Neural cell (in vitro differentiated cells): ENCODE results near the gene KIF24. TPM values are rescaled to one million over a fixed set of nuclear protein-coding genes. Genes with fewer than 3 reads are reported as not detected.
A peak's percentile ranks its signal among the peaks of the same experiment; 100 is the strongest.

Experiments
- H2AFZ ChIP-seq: fragments of 200-600, 300-800 bp; sonication (generic), shearing (Covaris generic); 2 replicates; pipeline ENCODE4 v1.6.0; 2014; ENCODE audit warnings: low read depth, mild to moderate bottlenecking, antibody characterized with exemption, low read length, moderate library complexity
- H3F3A ChIP-seq: fragments of 200-600 bp; shearing (Covaris generic); 2 replicates; pipeline ENCODE4 v1.6.1; 2016; ENCODE audit warnings: mild to moderate bottlenecking, moderate library complexity, mixed read lengths, antibody characterized with exemption, low read length; ENCODE audit not compliant: insufficient read depth, poor library complexity, severe bottlenecking
- H3K27ac ChIP-seq: fragments of 200-600, 300-800 bp; sonication (generic), shearing (Covaris generic); 2 replicates; pipeline ENCODE4 v1.5.1; 2014; ENCODE audit warnings: mild to moderate bottlenecking, low read length, moderate library complexity
- H3K27me3 ChIP-seq: fragments of 300-800, 200-600 bp; sonication (generic), shearing (Covaris generic); 2 replicates; pipeline ENCODE4 v1.6.0; 2014; ENCODE audit warnings: mild to moderate bottlenecking, low read depth, low read length, moderate library complexity; ENCODE audit not compliant: insufficient read depth
- H3K36me3 ChIP-seq: fragments of 300-800, 200-600 bp; sonication (generic), shearing (Covaris generic); 2 replicates; pipeline ENCODE4 v1.5.1; 2014; ENCODE audit warnings: mild to moderate bottlenecking, antibody characterized with exemption, low read length, moderate library complexity; ENCODE audit not compliant: insufficient read depth
- H3K4me2 ChIP-seq: fragments of 300-800, 200-600 bp; sonication (generic), shearing (Covaris generic); 2 replicates; pipeline ENCODE4 v1.6.0; 2014; ENCODE audit warnings: mild to moderate bottlenecking, low read length
- H3K4me3 ChIP-seq: fragments of 300-800, 200-600 bp; sonication (generic), shearing (Covaris generic); 2 replicates; pipeline ENCODE4 v1.5.1; 2014; ENCODE audit warnings: mild to moderate bottlenecking, low read length, moderate library complexity
- H3K79me2 ChIP-seq: fragments of 200-600 bp; shearing (Covaris generic); replicated peaks from 2 replicates; pipeline ENCODE4 v1.6.0; 2014; ENCODE audit warnings: mild to moderate bottlenecking, low read length, moderate library complexity; ENCODE audit not compliant: insufficient read depth
- H3K9ac ChIP-seq: fragments of 300-800, 200-600 bp; sonication (generic), shearing (Covaris generic); 2 replicates; pipeline ENCODE4 v1.6.1; 2016; ENCODE audit warnings: mild to moderate bottlenecking, low read length, mixed read lengths
- H3K9me2 ChIP-seq: fragments of 200-600 bp; shearing (Covaris generic); 2 replicates; pipeline ENCODE4 v1.6.1; 2016; ENCODE audit warnings: mild to moderate bottlenecking, low read length, mixed read lengths; ENCODE audit not compliant: insufficient read depth
- H3K9me3 ChIP-seq: fragments of 200-600, 300-800 bp; sonication (generic), shearing (Covaris generic); 2 replicates; pipeline ENCODE4 v1.6.1; 2016; ENCODE audit warnings: mild to moderate bottlenecking, mixed run types, low read length, moderate library complexity, mixed read lengths
- H4K20me1 ChIP-seq: fragments of 200-600 bp; shearing (Covaris generic); 2 replicates; pipeline ENCODE4 v1.6.1; 2016; ENCODE audit warnings: mild to moderate bottlenecking, mixed run types; ENCODE audit not compliant: insufficient read depth
- CTCF ChIP-seq: fragments of 450-650 bp; IDR thresholded peaks from 2 replicates; pipeline ENCODE4 v1.5.1; 2014; ENCODE audit warnings: antibody characterized with exemption, mild to moderate bottlenecking, moderate library complexity; ENCODE audit not compliant: poor library complexity, severe bottlenecking
- EP300 ChIP-seq: fragments of 450-650 bp; conservative IDR thresholded peaks from 2 replicates; pipeline ENCODE4 v1.6.1; 2014; ENCODE audit warnings: antibody characterized with exemption, mild to moderate bottlenecking, moderate library complexity; ENCODE audit not compliant: poor library complexity, severe bottlenecking
- EZH2 ChIP-seq: fragments of 200-600, 300-800 bp; shearing (Covaris generic), sonication (generic); IDR thresholded peaks from 2 replicates; pipeline ENCODE4 v1.6.1; 2014; ENCODE audit warnings: antibody characterized with exemption, low read length, borderline replicate concordance, mild to moderate bottlenecking; ENCODE audit not compliant: insufficient read depth, poor library complexity, severe bottlenecking
- MXI1 ChIP-seq: fragments of 450-650 bp; conservative IDR thresholded peaks from 2 replicates; pipeline ENCODE4 v1.6.1; 2014; ENCODE audit warnings: antibody characterized with exemption, mild to moderate bottlenecking; ENCODE audit not compliant: poor library complexity, severe bottlenecking
- POLR2AphosphoS5 ChIP-seq: IDR thresholded peaks from 2 replicates; pipeline ENCODE4 v1.6.1; 2012
- RAD21 ChIP-seq: fragments of 450-650 bp; conservative IDR thresholded peaks from 2 replicates; pipeline ENCODE4 v1.6.1; 2014; ENCODE audit warnings: antibody characterized with exemption, mild to moderate bottlenecking, moderate library complexity
- REST ChIP-seq: IDR thresholded peaks from 2 replicates; pipeline ENCODE4 v1.6.1; 2012; ENCODE audit warnings: borderline replicate concordance
- SMC3 ChIP-seq: fragments of 450-650 bp; conservative IDR thresholded peaks from 2 replicates; pipeline ENCODE4 v1.6.1; 2014; ENCODE audit warnings: antibody characterized with exemption, mild to moderate bottlenecking, moderate library complexity; ENCODE audit not compliant: poor library complexity
- TAF1 ChIP-seq: IDR thresholded peaks from 2 replicates; pipeline ENCODE4 v1.6.1; 2012; ENCODE audit warnings: low read depth
- polyA plus RNA-seq: library from polyadenylated mRNA; depleted of rRNA; stranded (reverse); fragments of >200 nt; gene quantifications from 2 replicates; pipeline ENCODE4 v1.2.3, GENCODE V29; 2014

KIF24 gene
- polyA plus RNA-seq, 1 donor from 2014 or later = 0.19 TPM

- Histone ChIP-seq H3K9me3 (no peaks in the 10 kb centered on the region), H3K27me3 (peaks cover 26% of the 10 kb centered on the region), H2AFZ (no peak overlapping the region), H3K27ac (no peak overlapping the region), H3K4me3 (no peak overlapping the region), H3K9me2 (no peaks in the 10 kb centered on the region), H3K9ac (no peak overlapping the region), H3F3A (no peaks in the 10 kb centered on the region), H3K4me2 (no peak overlapping the region), H3K79me2 (no peaks in the 10 kb centered on the region), H3K36me3 (no peaks in the 10 kb centered on the region), H4K20me1 (no peaks in the 10 kb centered on the region)
- TF ChIP-seq CTCF (no peak), EP300 (no peak), RAD21 (no peak), POLR2AphosphoS5 (no peak), TAF1 (no peak), MXI1 (no peak), EZH2 (no peak), SMC3 (no peak), REST (no peak)
Measured at GRCh38 chr9:34378376-34379060, 49.5 kb upstream of the KIF24 start.

DNA sequence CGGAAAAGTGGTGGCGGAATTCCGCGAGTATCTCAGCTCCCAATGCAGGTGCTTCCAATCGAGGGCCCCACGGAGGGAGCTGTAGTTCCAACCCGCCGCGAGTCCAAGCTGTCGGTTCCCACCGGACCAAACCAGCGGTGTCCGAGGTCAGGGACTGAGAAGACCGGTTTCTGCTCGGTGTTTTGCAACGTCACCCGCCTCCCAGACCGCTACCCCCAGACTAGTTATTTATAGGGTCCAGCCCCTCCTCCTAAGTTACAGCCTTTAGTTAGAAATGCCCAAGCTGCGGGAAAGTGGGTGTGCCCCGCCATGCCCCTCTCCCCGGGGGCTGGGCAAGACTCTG, 48.3 kb upstream of the KIF24 start:
- H3K9me3 ChIP-seq = peaks cover 1% of the 10 kb centered on the region
- H4K20me1 ChIP-seq = no peaks in the 10 kb centered on the region
- peaks cover 26% of the 10 kb centered on the region for H3K27me3 ChIP-seq
- peak overlapping the region; percentile 94 for H3K4me3 ChIP-seq
- no peak overlapping the region for H2AFZ ChIP-seq
- no peak overlapping the region for H3K27ac ChIP-seq
- H3K4me2 ChIP-seq = peak overlapping the region; percentile 62
- H3K79me2 ChIP-seq = no peaks in the 10 kb centered on the region
- peak overlapping the region; percentile 72 for H3K9ac ChIP-seq
- no peaks in the 10 kb centered on the region for H3K9me2 ChIP-seq
- TF ChIP-seq MXI1 (no peak), CTCF (no peak), EP300 (no peak), TAF1 (peak; percentile 42)
- H3K36me3 ChIP-seq = no peaks in the 10 kb centered on the region
- no peaks in the 10 kb centered on the region for H3F3A ChIP-seq
